ENCODE measurements around the gene S100Z.

DNA sequence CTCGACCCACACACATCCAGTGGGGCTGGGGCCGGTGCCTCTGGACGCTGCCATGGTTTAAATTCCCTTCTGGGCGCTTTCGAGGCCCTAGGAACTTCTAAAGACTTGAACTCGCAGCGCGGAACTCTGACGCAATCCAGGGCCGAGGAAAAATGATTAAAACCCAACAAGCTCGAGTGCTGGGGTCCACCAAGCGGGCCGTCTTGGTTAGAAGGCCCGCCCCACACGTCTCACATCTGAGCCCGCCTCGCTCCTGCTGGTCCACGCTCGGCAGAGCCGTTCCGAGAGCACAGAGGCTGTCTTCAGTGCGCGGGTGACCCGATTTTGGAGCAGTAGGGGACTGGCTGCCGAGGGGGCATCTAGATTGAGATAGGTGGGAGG is 104.6 kb downstream of the S100Z start:
- TF ChIP-seq, protein P1, sequence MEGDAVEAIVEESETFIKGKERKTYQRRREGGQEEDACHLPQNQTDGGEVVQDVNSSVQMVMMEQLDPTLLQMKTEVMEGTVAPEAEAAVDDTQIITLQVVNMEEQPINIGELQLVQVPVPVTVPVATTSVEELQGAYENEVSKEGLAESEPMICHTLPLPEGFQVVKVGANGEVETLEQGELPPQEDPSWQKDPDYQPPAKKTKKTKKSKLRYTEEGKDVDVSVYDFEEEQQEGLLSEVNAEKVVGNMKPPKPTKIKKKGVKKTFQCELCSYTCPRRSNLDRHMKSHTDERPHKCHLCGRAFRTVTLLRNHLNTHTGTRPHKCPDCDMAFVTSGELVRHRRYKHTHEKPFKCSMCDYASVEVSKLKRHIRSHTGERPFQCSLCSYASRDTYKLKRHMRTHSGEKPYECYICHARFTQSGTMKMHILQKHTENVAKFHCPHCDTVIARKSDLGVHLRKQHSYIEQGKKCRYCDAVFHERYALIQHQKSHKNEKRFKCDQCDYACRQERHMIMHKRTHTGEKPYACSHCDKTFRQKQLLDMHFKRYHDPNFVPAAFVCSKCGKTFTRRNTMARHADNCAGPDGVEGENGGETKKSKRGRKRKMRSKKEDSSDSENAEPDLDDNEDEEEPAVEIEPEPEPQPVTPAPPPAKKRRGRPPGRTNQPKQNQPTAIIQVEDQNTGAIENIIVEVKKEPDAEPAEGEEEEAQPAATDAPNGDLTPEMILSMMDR (IDR thresholded peaks at IDR 0.05) = no peak
- no peak for TF ChIP-seq POLR2A (IDR thresholded peaks at IDR 0.05)
